Epithelial cell of proximal tubule (primary cell): Measurements from ENCODE around the gene MT2A. TPM values are rescaled to one million over a fixed set of nuclear protein-coding genes. Genes with fewer than 3 reads are reported as not detected.

ENCODE experiments used
- DNase-seq: peaks from one replicate; pipeline ENCODE4 v3.0.0-alpha.2; 2011; ENCODE audit warnings: low read depth
- H3K4me3 ChIP-seq: 2 replicates; pipeline ENCODE4 v1.5.1; 2011; ENCODE audit warnings: low read depth, mild to moderate bottlenecking, low read length
- CTCF ChIP-seq: conservative IDR thresholded peaks from 2 replicates; pipeline ENCODE4 v1.5.1; 2012; ENCODE audit warnings: low read depth, mild to moderate bottlenecking, low read length
- total RNA-seq: library from RNA; depleted of rRNA; stranded (reverse); fragments of >200 nt; gene quantifications from 2 replicates; pipeline ENCODE4 v1.2.3, GENCODE V29; 2015

MT2A gene
- total RNA-seq, 1 donor from 2014 or later: 1,559 TPM

DNA sequence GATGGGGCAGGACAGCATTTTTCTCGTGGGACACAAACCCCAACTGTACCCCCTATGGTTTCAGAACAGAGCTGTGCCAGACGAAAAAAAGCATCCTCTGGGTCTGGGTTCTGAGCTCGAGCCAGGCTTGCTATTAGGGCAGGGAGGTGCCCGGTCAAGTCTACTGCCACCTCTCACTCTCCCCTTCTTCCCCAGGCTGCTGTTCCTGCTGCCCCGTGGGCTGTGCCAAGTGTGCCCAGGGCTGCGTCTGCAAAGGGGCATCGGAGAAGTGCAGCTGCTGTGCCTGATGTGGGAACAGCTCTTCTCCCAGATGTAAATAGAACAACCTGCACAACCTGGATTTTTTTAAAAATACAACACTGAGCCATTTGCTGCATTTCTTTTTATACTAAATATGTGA lies 18.3 kb downstream of the MT2A start:
- TF ChIP-seq CTCF: no peak
- H3K4me3 ChIP-seq: peak overlapping the region; percentile 63
- DNase-seq: no peak

DNA sequence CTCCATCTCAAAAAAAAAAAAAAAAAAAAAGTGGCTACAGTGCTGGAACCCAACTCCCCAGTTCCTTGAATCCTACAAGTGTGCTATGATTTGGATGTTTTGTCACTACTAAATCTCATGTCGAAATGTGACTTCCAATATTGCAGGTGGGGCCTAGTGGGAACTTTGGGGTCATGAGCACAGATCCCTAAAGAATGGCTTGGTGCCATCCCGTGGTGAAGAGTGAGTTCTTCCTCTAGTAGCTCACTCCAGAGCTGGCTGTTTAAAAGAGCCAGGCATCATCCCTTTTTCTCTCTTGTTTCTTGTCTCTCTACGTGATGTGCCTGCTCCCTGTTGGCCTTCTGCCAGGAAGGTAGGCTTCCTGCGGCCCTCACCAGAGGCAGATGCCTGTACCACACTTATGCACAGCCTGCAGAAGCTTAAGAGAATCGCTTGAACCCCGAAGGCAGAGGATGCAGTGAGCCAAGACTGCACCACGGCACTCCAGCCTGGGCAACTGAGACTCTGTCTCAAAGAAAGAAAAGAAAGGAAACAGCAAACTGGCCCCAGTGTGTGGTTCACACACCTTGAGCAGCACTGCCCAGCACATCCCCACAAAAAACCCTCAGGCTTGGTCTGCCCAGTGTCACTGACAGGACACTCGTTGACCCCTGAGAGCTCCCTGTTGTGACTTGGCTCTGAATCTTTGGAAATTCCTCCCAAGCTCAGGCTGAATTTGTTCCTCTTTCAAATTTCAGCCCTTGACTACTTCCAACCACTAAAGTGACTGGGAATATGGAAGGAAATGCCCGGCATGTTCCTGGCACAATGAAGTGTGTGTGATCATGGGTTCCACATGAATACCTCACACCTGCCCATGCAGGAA lies 20.3 kb downstream of the MT2A start:
- peak; percentile 12 for TF ChIP-seq CTCF
- no peak overlapping the region for H3K4me3 ChIP-seq
- no peak for DNase-seq

- no peak for DNase-seq
- H3K4me3 ChIP-seq: no peak overlapping the region
- no peak for TF ChIP-seq CTCF
Measured at GRCh38 chr16:56629531-56629930, 21.1 kb downstream of the MT2A start.

- TF ChIP-seq CTCF: no peak
- no peak for DNase-seq
Measured at GRCh38 chr16:56630134-56630533, 21.8 kb downstream of the MT2A start.

DNA sequence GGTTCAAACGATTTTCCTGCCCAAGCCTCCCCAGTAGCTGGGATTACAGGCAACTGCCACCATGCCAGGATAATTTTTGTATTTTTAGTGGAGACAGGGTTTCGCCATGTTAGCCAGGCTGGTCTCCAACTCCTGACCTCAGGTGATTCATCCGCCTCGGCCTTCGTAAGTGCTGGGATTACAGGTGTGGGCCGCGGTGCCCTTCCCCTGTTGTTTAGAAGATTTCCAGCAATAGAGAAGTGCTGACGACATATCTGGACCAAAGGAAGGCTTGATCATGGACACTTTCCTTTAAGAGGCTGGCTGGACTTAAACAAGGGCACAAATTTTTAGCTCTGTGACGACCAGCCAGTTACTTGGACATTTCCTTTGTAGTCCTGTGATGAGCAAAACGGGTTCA lies 22.8 kb downstream of the MT2A start:
- TF ChIP-seq CTCF: no peak

More at GRCh38 chr16:56630134-56630533, 21.8 kb downstream of the MT2A start:
- no peak overlapping the region for H3K4me3 ChIP-seq

DNA sequence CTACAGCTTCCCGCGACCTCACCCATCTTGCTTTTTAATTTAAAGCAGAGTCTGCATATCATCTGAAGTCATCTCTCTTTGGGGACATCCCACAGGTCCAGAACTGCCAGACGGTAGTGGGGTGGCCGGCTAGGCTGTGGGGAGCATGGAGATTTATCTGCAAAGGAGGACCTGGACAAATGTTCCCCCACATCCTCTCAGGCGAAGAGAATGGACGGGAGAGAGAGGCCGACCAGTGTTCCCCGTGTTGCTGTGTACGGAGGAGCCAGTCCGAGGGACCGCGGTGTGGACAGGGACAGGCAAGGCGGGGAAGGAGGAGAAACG lies 23.4 kb downstream of the MT2A start:
- H3K4me3 ChIP-seq: peak overlapping the region; percentile 60
- TF ChIP-seq CTCF: no peak
- DNase-seq: no peak

More for the DNA sequence above, 22.8 kb downstream of the MT2A start:
- no peak for DNase-seq
- H3K4me3 ChIP-seq: no peak overlapping the region

DNA sequence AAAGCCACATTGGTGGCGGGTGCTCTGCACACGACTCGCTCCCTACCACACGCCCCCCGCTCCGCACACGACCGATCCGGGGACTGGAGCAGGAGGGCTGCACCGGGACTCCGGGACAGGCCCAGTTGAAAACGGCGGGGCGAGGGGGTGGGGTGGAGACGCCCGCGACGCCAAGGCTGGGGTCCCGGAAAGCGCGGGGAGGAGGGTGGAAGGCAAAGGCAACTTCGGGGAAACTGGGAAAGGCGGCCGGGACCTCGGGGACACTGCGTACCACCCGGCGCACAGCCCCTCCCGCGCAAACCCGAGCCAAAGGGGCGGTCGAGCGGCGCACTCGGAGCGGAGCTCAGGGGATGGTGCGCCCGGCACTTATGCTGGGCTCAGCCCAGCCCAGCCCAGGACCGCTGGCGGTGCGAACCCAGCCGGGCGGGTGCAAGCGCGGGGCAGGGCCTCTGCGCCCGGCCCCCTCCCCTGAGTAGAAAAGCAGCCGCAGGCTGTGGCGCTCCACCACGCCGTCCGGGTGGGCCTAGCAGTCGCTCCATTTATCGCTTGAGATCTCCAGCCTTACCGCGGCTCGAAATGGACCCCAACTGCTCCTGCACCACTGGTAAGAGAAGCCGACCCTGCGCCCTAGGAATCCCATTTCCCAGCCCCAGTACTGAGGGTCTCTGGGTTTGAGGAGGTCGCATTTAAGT lies 23.9 kb downstream of the MT2A start, which contains the start of gene MT1M:
MT1M (plus strand) TSS at position 504 of the 692 bp plus-strand sequence; CDS start at position 577, 73 bp downstream.
- no peak for DNase-seq
- TF ChIP-seq CTCF: no peak
- H3K4me3 ChIP-seq: peak within 1 kb of the TSS; percentile 60
